Measurements from ENCODE around the gene CD274.
A peak's percentile ranks its signal among the peaks of the same experiment; 100 is the strongest.

The CD274 gene

GRCh38 chr9:5500441-5501235 lies 50.3 kb downstream of the CD274 start:
- no peak for DNase-seq (ENCODE audit: low spot score)

GRCh38 chr9:5502553-5502952 lies 52.2 kb downstream of the CD274 start:
- DNase-seq (ENCODE audit: low spot score) = no peak

GRCh38 chr9:5509573-5509972 lies 59.2 kb downstream of the CD274 start:
- DNase-seq (ENCODE audit: low spot score) = no peak

GRCh38 chr9:5510360-5510931 lies 60.1 kb downstream of the CD274 start, which contains the start of gene PDCD1LG2:
Gene PDCD1LG2 (plus strand): TSS chr9:5510531. CDS start chr9:5522547, 12,016 bp downstream.
- peak; percentile 15 for DNase-seq (ENCODE audit: low spot score)

- DNase-seq (ENCODE audit: low spot score) = no peak
Measured at GRCh38 chr9:5510989-5511388, 60.6 kb downstream of the CD274 start.

GRCh38 chr9:5511476-5511875 lies 61.1 kb downstream of the CD274 start:
- no peak for DNase-seq (ENCODE audit: low spot score)

GRCh38 chr9:5511935-5512580 lies 61.7 kb downstream of the CD274 start:
- DNase-seq (ENCODE audit: low spot score) = no peak

- DNase-seq (ENCODE audit: low spot score) = no peak
Measured at GRCh38 chr9:5512658-5513452, 62.5 kb downstream of the CD274 start.

- no peak for DNase-seq (ENCODE audit: low spot score)
Measured at GRCh38 chr9:5513966-5514616, 63.7 kb downstream of the CD274 start.

- no peak for DNase-seq (ENCODE audit: low spot score)
Measured at GRCh38 chr9:5514617-5515260, 64.4 kb downstream of the CD274 start.

- DNase-seq (ENCODE audit: low spot score) = no peak
Measured at GRCh38 chr9:5515261-5515650, 64.9 kb downstream of the CD274 start.

- no peak for DNase-seq (ENCODE audit: low spot score)
Measured at GRCh38 chr9:5516453-5517220, 66.3 kb downstream of the CD274 start.

- DNase-seq (ENCODE audit: low spot score) = no peak
Measured at GRCh38 chr9:5518171-5518936, 68.0 kb downstream of the CD274 start.

GRCh38 chr9:5518937-5519319 lies 68.6 kb downstream of the CD274 start:
- DNase-seq (ENCODE audit: low spot score) = no peak

Measured in germinal center (tissue), 1 donor.